GM23248 (cell line): Measurements from ENCODE around the gene TMC1.

Experiments used
- EZH2 ChIP-seq: fragments of 200-600 bp; sonication (generic); IDR thresholded peaks from 2 replicates; pipeline ENCODE4 v1.6.1; 2018; ENCODE audit warnings: antibody characterized with exemption, mild to moderate bottlenecking; ENCODE audit not compliant: insufficient read depth, poor library complexity, severe bottlenecking
- EZH2phosphoT487 ChIP-seq: fragments of 200-600 bp; sonication (generic); IDR thresholded peaks from 2 replicates; pipeline ENCODE4 v1.6.1; 2018; ENCODE audit warnings: antibody characterized with exemption, moderate library complexity, mild to moderate bottlenecking, low read depth; ENCODE audit not compliant: insufficient read depth

GRCh38 chr9:72807765-72808445 lies 286.5 kb downstream of the TMC1 start:
- TF ChIP-seq EZH2phosphoT487 (no peak), EZH2 (no peak)
